HL-60 (cell line): ENCODE measurements around the gene FRAS1.

ENCODE experiments used
- DNase-seq, 2 experiments: peaks; one replicate each; pipeline ENCODE4 v3.0.0-alpha.2; 2010 to 2020; ENCODE audit warnings: low read depth in 1 of 2, low spot score in 1 of 2
- H3K27ac ChIP-seq: fragments of 250-450 bp; sonication (Bioruptor Pico); replicated peaks from 2 replicates; pipeline ENCODE4 v1.5.1; 2020; ENCODE audit warnings: mild to moderate bottlenecking, moderate library complexity
- H3K27me3 ChIP-seq: fragments of 250-450 bp; sonication (Bioruptor Pico); 2 replicates; pipeline ENCODE4 v1.5.1; 2021; ENCODE audit warnings: mild to moderate bottlenecking, moderate library complexity; ENCODE audit not compliant: insufficient read depth, poor library complexity, severe bottlenecking
- H3K4me3 ChIP-seq: replicated peaks from 2 replicates; pipeline ENCODE4 v1.5.1; 2011; ENCODE audit warnings: mild to moderate bottlenecking, control low read depth, low read length; ENCODE audit not compliant: insufficient read depth
- GABPA ChIP-seq: IDR thresholded peaks from 2 replicates; pipeline ENCODE4 v1.6.1; 2012; ENCODE audit warnings: low read depth
- POLR2AphosphoS5 ChIP-seq: IDR thresholded peaks from 2 replicates; pipeline ENCODE4 v1.6.1; 2012; ENCODE audit warnings: low read depth
- SPI1 ChIP-seq: IDR thresholded peaks from 2 replicates; pipeline ENCODE4 v1.6.1; 2012; ENCODE audit warnings: low read depth, mild to moderate bottlenecking, borderline replicate concordance
- TF ChIP-seq, protein P1 (sequence below): IDR thresholded peaks from one replicate; pipeline ENCODE4 v1.5.1; 2011; ENCODE audit warnings: low read length, control low read depth, inconsistent platforms; ENCODE audit not compliant: insufficient read depth
- TF ChIP-seq, protein P2 (sequence below): IDR thresholded peaks from 2 replicates; pipeline ENCODE4 v1.6.1; 2012; ENCODE audit warnings: low read depth; ENCODE audit not compliant: insufficient replicate concordance

The FRAS1 gene

DNA sequence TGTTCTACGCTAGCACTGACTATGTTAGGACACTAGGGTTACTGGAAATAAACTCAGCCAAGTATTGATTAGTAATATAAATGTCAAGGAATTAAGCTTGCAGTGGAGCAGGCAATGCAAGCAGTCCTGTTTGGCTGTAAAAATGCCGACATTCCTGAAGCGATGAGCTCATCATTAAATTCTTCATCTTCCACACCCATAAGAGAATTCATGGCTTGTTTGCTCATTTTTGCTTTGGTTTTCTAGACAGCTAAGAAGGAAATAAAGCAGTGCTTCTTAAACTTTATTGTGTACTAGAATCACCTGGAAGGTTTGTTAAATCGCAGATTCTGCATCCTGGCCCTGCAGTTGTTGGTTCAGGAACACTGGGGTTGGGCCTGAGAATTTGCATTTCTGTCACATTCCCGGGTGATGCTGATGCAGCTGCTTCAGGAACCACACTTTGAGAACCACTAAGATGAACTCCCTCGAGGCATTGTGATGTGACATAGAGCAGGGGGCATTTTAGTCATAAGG lies 512.2 kb downstream of the FRAS1 start:
- no peak for TF ChIP-seq POLR2AphosphoS5
- TF ChIP-seq, protein P1, sequence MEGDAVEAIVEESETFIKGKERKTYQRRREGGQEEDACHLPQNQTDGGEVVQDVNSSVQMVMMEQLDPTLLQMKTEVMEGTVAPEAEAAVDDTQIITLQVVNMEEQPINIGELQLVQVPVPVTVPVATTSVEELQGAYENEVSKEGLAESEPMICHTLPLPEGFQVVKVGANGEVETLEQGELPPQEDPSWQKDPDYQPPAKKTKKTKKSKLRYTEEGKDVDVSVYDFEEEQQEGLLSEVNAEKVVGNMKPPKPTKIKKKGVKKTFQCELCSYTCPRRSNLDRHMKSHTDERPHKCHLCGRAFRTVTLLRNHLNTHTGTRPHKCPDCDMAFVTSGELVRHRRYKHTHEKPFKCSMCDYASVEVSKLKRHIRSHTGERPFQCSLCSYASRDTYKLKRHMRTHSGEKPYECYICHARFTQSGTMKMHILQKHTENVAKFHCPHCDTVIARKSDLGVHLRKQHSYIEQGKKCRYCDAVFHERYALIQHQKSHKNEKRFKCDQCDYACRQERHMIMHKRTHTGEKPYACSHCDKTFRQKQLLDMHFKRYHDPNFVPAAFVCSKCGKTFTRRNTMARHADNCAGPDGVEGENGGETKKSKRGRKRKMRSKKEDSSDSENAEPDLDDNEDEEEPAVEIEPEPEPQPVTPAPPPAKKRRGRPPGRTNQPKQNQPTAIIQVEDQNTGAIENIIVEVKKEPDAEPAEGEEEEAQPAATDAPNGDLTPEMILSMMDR, result no peak
- TF ChIP-seq, protein P2, sequence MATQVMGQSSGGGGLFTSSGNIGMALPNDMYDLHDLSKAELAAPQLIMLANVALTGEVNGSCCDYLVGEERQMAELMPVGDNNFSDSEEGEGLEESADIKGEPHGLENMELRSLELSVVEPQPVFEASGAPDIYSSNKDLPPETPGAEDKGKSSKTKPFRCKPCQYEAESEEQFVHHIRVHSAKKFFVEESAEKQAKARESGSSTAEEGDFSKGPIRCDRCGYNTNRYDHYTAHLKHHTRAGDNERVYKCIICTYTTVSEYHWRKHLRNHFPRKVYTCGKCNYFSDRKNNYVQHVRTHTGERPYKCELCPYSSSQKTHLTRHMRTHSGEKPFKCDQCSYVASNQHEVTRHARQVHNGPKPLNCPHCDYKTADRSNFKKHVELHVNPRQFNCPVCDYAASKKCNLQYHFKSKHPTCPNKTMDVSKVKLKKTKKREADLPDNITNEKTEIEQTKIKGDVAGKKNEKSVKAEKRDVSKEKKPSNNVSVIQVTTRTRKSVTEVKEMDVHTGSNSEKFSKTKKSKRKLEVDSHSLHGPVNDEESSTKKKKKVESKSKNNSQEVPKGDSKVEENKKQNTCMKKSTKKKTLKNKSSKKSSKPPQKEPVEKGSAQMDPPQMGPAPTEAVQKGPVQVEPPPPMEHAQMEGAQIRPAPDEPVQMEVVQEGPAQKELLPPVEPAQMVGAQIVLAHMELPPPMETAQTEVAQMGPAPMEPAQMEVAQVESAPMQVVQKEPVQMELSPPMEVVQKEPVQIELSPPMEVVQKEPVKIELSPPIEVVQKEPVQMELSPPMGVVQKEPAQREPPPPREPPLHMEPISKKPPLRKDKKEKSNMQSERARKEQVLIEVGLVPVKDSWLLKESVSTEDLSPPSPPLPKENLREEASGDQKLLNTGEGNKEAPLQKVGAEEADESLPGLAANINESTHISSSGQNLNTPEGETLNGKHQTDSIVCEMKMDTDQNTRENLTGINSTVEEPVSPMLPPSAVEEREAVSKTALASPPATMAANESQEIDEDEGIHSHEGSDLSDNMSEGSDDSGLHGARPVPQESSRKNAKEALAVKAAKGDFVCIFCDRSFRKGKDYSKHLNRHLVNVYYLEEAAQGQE, result no peak
- no peak for TF ChIP-seq SPI1
- no peak for TF ChIP-seq GABPA
- no peak overlapping the region for H3K4me3 ChIP-seq
- no peaks in the 10 kb centered on the region for H3K27me3 ChIP-seq
- no peak for DNase-seq
- H3K27ac ChIP-seq, result no peak overlapping the region

DNA sequence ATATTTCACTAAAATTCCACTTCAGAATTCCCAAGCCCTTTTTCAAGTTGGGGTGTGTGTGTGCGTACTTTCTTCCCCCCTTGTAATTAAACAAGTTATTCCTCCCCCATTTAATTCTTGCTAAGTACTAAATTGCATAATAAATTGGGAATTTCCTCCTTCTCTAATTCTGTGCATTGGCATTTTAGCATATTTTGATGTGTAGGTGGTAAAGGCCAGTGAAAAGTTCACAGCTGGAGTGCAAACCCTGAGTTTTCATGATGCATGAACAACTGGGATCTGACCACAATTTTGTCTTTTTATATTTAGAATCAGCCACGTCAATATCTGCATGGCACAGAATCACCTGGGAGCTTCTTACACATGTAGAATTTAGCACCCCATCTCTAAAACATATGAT lies 513.0 kb downstream of the FRAS1 start:
- TF ChIP-seq, protein P2, result no peak
- TF ChIP-seq GABPA, result no peak
- Histone ChIP-seq H3K4me3 (no peak overlapping the region), H3K27ac (no peak overlapping the region), H3K27me3 (no peaks in the 10 kb centered on the region)
- no peak for DNase-seq

DNA sequence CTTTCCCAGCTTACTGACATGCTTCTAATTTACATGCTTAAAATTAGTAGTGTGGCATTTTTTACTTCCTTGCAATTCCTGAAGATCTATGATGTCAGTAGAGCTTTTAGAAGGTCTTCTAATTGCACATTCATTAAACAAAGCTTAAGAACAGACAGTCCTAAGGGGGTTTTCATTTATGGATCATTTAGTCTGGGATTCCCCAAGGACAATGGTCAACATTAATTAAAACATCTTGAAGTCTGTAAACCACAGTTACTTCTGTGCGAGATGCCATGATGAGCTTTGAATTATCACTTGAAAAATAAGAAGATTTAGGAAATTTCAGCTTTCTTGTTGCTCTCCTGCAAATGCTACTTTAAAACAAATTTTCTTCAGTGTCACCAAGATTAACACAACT lies 514.7 kb downstream of the FRAS1 start:
- Histone ChIP-seq H3K27me3 (no peaks in the 10 kb centered on the region), H3K4me3 (no peak overlapping the region), H3K27ac (no peak overlapping the region)
- TF ChIP-seq, protein P1, result no peak
- TF ChIP-seq POLR2AphosphoS5 (no peak), GABPA (no peak), SPI1 (no peak)
- TF ChIP-seq, protein P2, result no peak
- no peak for DNase-seq
